HAP-1 (cell line): ENCODE data around the gene TMEM132A.
"Not testable (repeated sequence)": the region's sequence is repeated elsewhere in the genome, so short reads cannot be mapped to it uniquely, and the experiment has no call there.

Source experiments
- DNase-seq, 2 experiments: peaks; one replicate each; pipeline ENCODE4 v3.0.0-alpha.2; 2016 to 2020; ENCODE audit warnings: low spot score in 2 of 2
- H3K27me3 ChIP-seq: fragments of 250-450 bp; sonication (Bioruptor Pico); 2 replicates; pipeline ENCODE4 v1.5.1; 2020; ENCODE audit warnings: low read depth, mild to moderate bottlenecking, moderate library complexity
- H3K36me3 ChIP-seq: fragments of 250-450 bp; sonication (Bioruptor Pico); replicated peaks from 2 replicates; pipeline ENCODE4 v1.5.1; 2020; ENCODE audit warnings: mild to moderate bottlenecking
- H3K4me1 ChIP-seq: fragments of 250-450 bp; sonication (Bioruptor Pico); 2 replicates; pipeline ENCODE4 v1.5.1; 2020; ENCODE audit warnings: mild to moderate bottlenecking
- H3K4me3 ChIP-seq: fragments of 250-450 bp; sonication (Bioruptor Pico); 2 replicates; pipeline ENCODE4 v1.5.1; 2020; ENCODE audit warnings: mild to moderate bottlenecking, moderate library complexity
- H3K9me3 ChIP-seq: fragments of 250-450 bp; sonication (Bioruptor Pico); 2 replicates; pipeline ENCODE4 v1.5.1; 2020; ENCODE audit warnings: mild to moderate bottlenecking, moderate library complexity
- in situ Hi-C: fragments of 300-500 bp; cut with MboI; formaldehyde crosslinking; loops from 3 replicates; pipeline ENCODE4 v1.14.3; 2020; ENCODE audit warnings: low sequenced_read_pairs, inconsistent platforms, mixed read lengths

The TMEM132A gene

GRCh38 chr11:60974316-60974715 is 50.1 kb downstream of the TMEM132A start:
- H3K9me3 ChIP-seq, H3K27me3 ChIP-seq, H3K36me3 ChIP-seq, DNase-seq, in situ Hi-C loops, H3K4me3 ChIP-seq, H3K4me1 ChIP-seq: not testable (repeated sequence)

- Histone ChIP-seq H3K36me3 (no peaks in the 10 kb centered on the region), H3K9me3 (no peaks in the 10 kb centered on the region), H3K4me1 (no peaks in the 10 kb centered on the region), H3K4me3 (no peak overlapping the region), H3K27me3 (no peaks in the 10 kb centered on the region; the same call in 1 of the 2 replicates)
- in situ Hi-C loops, result no loop called here
- DNase-seq, result no peak
Measured at GRCh38 chr11:60974726-60975125, 50.5 kb downstream of the TMEM132A start.

- Histone ChIP-seq H3K27me3 (no peaks in the 10 kb centered on the region; the same call in 1 of the 2 replicates), H3K36me3 (no peaks in the 10 kb centered on the region), H3K4me1 (no peaks in the 10 kb centered on the region), H3K4me3 (no peak overlapping the region), H3K9me3 (no peaks in the 10 kb centered on the region)
- no peak for DNase-seq
- in situ Hi-C loops, result no loop called here
Measured at GRCh38 chr11:60977224-60977623, 53.0 kb downstream of the TMEM132A start.

- DNase-seq, result no peak
- Histone ChIP-seq H3K4me3 (no peak overlapping the region), H3K9me3 (no peaks in the 10 kb centered on the region), H3K27me3 (no peaks in the 10 kb centered on the region; the same call in 1 of the 2 replicates), H3K4me1 (no peaks in the 10 kb centered on the region), H3K36me3 (no peaks in the 10 kb centered on the region)
- in situ Hi-C loops, result no loop called here
Measured at GRCh38 chr11:60977836-60978235, 53.6 kb downstream of the TMEM132A start.

- Histone ChIP-seq H3K4me3 (no peak overlapping the region), H3K9me3 (no peaks in the 10 kb centered on the region), H3K27me3 (no peaks in the 10 kb centered on the region; the same call in 1 of the 2 replicates), H3K4me1 (no peaks in the 10 kb centered on the region), H3K36me3 (no peaks in the 10 kb centered on the region)
- DNase-seq, result no peak
- in situ Hi-C loops, result no loop called here
Measured at GRCh38 chr11:60978546-60979380, 54.5 kb downstream of the TMEM132A start.

GRCh38 chr11:60981515-60981914 is 57.3 kb downstream of the TMEM132A start:
- no peak for DNase-seq
- H3K27me3 ChIP-seq, result no peaks in the 10 kb centered on the region; the same call in 1 of the 2 replicates
- H3K4me3 ChIP-seq, result no peak overlapping the region
- H3K9me3 ChIP-seq, result no peaks in the 10 kb centered on the region
- no peaks in the 10 kb centered on the region for H3K4me1 ChIP-seq
- no peaks in the 10 kb centered on the region for H3K36me3 ChIP-seq
- in situ Hi-C loops, result no loop called here

GRCh38 chr11:60982184-60982583 is 57.9 kb downstream of the TMEM132A start:
- no peaks in the 10 kb centered on the region for H3K36me3 ChIP-seq
- H3K4me1 ChIP-seq, result no peaks in the 10 kb centered on the region
- no peak overlapping the region for H3K4me3 ChIP-seq
- no peak for DNase-seq
- no peaks in the 10 kb centered on the region for H3K9me3 ChIP-seq
- no peaks in the 10 kb centered on the region; the same call in 1 of the 2 replicates for H3K27me3 ChIP-seq
- in situ Hi-C loops, result no loop called here

- no peak for DNase-seq
- peaks cover 10% of the 10 kb centered on the region for H3K27me3 ChIP-seq
- in situ Hi-C loops, result no loop called here
- H3K4me1 ChIP-seq, result no peaks in the 10 kb centered on the region
- no peaks in the 10 kb centered on the region for H3K9me3 ChIP-seq
- H3K4me3 ChIP-seq, result no peak overlapping the region
- H3K36me3 ChIP-seq, result no peaks in the 10 kb centered on the region
Measured at GRCh38 chr11:60984149-60984548, 59.9 kb downstream of the TMEM132A start.

- Histone ChIP-seq H3K4me3 (no peak overlapping the region), H3K4me1 (no peaks in the 10 kb centered on the region), H3K27me3 (peaks cover 15% of the 10 kb centered on the region), H3K9me3 (no peaks in the 10 kb centered on the region), H3K36me3 (no peaks in the 10 kb centered on the region)
- DNase-seq, result no peak
- in situ Hi-C loops, result no loop called here
Measured at GRCh38 chr11:60984636-60985035, 60.4 kb downstream of the TMEM132A start.

GRCh38 chr11:60985501-60985900 is 61.2 kb downstream of the TMEM132A start:
- no peak for DNase-seq
- Histone ChIP-seq H3K36me3 (no peaks in the 10 kb centered on the region), H3K27me3 (peaks cover 21% of the 10 kb centered on the region), H3K4me3 (no peak overlapping the region), H3K9me3 (no peaks in the 10 kb centered on the region), H3K4me1 (no peaks in the 10 kb centered on the region)
- in situ Hi-C loops, result no loop called here

- no peak overlapping the region for H3K4me3 ChIP-seq
- in situ Hi-C loops, result no loop called here
- H3K27me3 ChIP-seq, result peaks cover 21% of the 10 kb centered on the region
Measured at GRCh38 chr11:60985991-60986915, 62.0 kb downstream of the TMEM132A start.

More at GRCh38 chr11:60985991-60986915, 62.0 kb downstream of the TMEM132A start:
- Histone ChIP-seq H3K36me3 (no peaks in the 10 kb centered on the region), H3K9me3 (no peaks in the 10 kb centered on the region), H3K4me1 (no peaks in the 10 kb centered on the region)
- DNase-seq, result no peak
